UCSD-AML1 (cell line): ENCODE measurements around the gene BAG1.
A peak's percentile ranks its signal among the peaks of the same experiment; 100 is the strongest.

Experiments used
- DNase-seq: peaks from one replicate; lab custom pipeline; 2025; ENCODE audit not compliant: unreplicated experiment; lab: John Stamatoyannopoulos, UW

Gene BAG1

DNA sequence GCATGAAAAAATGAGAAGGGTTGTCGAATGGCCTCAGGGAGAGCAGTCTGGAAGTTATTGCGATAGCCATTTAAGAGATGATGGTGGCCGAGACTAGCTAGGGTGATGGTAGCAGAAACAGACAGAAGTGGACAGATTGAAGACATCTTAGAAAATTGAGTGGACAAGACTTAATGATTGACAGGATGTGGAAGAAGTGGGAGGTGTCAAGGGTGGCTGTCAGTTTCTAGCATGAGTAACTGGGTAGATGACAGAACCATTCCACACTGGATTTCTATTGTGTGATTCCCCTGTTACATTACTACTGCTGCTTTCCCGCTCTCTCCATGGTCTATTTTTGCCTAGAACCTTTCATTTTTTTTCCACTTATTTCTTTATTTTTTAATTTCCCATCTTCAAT lies 13.0 kb upstream of the BAG1 start:
- no peak for DNase-seq

- DNase-seq = no peak
Observed at GRCh38 chr9:33273972-33274328, 9.4 kb upstream of the BAG1 start.

DNA sequence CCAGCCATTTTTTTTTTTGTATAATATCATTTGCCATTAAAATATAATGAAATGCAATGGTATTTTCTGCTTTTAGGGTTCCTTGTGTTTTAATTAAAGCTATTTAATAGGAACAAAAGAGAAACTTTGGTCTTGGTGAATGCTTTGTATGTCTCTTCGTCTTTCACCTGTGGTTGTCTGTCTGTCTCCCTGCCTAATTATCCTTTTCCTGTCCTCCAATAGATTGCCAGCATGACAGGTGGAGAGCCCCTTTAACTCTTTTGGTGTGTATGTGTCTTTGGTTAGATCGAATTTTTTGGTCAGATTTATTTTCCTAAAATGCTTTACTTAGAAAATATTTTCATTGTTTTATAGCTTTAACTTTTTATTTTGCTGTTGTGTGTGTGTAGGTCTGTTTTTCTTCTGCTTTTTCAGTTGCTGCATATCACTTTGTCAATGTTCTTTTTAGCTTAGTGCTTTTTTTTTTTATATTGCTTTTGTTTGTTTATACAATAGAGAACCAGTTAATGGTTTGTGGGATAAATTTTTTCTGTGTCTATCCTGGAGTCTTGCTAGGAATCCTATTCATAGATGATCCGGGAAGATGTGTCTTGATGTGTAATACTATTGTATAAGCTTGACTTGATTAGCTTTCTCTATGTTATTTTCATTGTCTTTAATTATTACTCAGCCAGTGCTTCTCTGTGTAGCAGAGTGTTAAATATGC lies 8.9 kb upstream of the BAG1 start:
- DNase-seq = no peak

DNA sequence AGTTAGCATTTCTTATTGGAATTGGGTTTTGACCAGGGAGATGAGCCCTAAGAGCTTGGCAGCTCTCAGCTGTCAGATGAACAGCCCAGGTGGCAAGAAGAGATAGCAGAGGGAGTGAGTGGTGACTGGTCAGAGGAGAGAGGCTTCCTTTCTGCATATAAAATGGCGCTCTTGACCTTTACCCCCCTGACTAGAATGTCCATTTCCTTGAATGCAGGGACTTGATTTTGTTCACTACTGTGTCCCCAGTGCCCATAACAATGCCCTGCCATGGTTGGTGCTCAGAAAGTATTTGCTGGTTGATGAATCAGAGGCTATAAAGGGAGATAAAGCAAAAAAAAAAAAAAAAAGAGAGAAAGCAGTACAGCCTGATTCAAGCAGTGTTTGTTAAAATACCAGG lies 7.6 kb upstream of the BAG1 start:
- no peak for DNase-seq

DNA sequence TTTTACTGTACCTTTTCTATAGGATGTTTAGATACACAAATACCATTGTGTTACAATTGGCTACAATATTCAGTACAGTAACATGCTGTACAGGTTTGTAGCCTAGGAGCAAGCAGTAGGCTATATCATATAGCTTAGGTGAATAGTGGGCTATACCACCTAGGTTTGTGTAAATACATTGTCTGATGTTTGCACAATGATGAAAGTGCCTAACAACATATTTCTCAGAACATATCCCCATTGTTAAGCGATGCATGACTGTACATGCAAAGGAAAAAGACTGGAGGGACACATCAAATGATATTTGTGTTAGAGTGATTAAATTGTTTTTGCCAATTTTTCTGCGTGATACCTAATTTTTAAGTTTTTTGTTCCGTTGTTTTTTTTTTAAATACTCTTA lies 5.6 kb upstream of the BAG1 start:
- no peak for DNase-seq

- DNase-seq = no peak
Observed at GRCh38 chr9:33267151-33267767, 2.8 kb upstream of the BAG1 start.

DNA sequence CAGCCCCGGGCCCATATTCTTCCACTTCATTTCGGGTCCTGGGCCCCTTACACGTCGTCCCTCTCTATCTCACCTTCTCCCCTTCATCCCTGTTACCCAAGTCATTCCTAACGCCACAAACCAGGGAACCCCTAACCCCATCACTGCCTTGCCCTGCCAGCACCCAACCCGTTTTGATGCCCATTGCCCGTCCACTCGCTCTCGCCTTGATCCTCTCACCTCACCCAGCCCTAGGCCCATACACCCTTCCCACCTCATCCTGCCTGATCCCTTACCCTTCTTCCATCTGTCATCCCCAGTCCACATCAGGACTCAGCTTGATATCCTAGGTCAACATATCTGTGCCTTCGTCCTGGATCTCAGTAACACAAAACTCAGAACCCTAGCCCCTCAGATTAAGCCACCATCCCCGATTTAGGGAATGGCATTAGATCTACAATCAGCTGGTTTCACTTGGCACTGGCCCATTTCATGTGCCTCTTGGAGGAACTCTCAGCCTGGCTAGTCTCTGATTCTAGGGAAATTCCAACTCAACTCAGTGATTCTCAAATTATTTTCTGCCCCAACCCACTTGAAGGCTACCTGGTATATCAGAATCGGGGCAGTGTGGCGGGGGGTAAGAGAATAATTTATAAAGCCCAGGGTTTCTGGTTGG lies 830 bp upstream of the BAG1 start:
- DNase-seq = no peak

DNA sequence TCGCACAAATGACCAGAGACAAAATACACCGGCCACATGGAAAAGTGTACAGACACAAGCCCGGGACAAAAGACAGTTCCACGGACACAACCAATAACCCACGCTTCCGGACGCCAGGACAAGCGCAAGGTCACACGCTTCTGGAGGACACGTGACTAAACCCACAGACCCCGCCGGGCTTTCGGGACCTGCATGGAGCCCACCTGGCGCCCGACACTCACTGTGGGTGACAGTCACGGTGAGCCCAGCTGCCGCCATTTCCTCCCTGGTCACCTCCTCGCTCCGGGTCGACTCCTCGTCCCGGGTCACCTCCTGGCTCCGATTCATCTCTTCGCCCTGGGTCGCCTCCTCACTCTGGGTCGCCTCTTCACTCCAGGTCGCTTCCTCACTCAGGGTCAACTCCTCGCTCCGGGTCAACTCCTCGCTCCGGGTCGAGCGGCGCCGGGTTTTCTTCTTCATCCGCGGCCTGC lies 470 bp downstream of the BAG1 start:
- DNase-seq = peak; percentile 52

- DNase-seq = peak; percentile 51
Observed at GRCh38 chr9:33263131-33264002, 1.1 kb downstream of the BAG1 start.

DNA sequence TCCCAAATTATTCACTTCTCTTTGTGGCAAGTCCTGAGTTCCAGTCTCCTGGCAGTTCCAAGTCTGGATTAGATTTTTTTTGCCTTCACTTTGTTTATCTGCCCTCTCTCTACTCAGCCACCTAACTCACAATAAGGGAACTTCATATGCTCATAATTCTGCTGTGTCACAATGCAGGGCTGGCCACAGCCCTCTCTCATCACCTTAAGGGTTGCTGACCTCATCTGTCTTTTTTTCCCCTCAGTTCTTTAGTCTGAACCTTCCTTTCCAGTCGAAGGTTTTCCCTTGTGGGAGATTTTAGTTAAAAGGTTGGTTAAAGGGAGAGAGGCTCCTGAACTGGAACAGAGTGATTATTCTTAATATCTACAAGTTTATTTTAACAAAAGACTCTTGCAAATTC lies 4.1 kb downstream of the BAG1 start:
- DNase-seq = no peak

DNA sequence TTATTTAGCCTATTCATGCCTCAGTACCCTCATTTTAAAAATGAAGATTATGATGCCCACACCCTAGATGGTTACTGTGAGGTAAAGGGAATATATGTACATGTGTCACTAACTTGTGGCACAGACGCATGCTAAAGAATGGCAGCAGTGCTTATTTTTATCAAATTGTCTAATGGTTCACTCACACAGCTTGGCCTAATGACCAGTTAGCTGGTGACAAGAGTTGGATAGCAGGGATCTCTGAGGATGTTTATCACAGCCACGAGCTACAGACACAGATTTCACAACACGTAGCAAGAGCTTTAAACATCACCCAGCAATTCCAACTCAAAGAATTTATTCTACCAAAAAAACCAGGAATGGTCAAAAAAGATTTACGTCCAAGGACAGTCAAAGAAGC lies 7.2 kb downstream of the BAG1 start:
- DNase-seq = no peak

DNA sequence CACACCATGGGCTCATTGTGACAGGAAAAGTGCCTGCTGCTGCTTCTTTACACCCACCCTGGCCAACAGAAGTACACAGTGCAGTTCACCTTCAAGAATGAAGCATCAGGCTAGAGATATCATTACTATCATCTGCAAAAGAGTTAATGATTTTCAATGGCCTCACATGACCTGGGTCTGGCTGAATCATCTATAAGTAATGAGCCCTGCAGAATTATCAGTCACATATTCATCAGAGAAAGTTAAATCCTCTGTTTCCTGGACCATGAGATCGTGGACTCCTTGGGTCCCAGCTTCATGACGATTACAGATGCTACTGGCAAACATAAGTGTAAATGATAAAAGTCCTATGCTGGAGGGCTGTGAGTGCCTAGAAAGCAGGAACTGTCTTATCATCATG lies 8.3 kb downstream of the BAG1 start:
- no peak for DNase-seq

DNA sequence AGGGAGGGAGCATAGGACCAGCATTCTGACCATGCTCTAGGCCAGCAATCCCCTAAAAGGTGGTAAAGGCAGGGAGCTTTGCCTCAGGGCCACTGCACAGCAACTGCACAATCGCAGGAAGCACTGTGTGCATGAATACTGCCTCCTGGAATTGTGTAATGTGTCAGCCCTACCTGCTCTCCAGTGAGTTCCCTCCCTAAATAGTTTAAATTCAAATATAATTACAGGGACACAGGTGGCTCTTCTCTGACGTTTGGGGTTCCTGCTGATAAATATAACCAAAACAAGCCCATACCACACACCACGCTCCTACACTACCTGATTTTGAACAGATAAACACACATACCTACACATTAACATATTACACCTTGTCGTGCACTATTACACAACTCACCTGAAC lies 9.0 kb downstream of the BAG1 start:
- DNase-seq = no peak

DNA sequence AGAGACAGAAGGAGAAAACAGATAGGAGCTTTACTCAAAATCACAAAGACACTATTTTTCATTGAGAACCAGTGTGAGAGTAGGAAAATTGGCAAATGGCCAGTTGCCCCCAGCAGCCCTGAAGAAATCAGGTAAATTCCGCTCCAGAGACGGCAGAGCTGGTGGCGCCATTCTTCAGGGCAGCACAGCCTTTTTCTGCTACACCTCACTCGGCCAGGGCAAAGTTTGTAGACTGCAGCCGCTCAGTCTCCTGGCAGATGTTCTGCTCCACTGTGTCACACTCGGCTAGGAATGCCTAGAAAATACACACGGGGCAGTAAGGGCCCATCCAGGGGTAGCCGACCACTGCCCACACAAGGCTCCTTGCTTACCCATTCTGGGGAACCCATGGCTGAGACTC lies 9.5 kb downstream of the BAG1 start:
- no peak for DNase-seq

GRCh38 chr9:33254211-33254610 lies 10.3 kb downstream of the BAG1 start:
- DNase-seq = no peak

DNA sequence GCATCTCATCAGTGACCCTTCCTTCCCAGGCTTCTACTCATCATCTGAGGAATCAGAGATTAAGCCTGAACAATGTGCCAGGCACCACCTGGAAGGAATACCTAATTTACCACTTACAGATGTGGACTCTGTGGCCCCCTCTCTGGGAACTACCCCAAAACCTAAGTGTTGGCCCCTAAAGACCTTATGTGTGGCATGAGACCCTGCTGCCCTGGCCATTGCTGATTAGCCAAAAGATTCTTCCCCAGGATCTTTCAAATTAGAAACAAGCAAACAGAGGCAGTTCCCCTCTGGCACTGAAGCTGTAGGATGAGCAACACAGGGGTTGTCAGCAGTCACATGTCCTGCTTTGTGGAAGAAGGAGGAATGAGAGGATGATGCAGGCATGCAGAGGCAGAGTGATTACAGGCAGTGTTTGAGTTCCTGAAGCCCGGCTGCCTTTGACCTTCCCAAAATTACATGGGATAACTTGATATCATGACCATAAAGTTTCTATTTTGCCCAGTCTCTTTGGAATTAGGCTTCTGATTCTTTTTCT lies 14.0 kb downstream of the BAG1 start:
- no peak for DNase-seq

DNA sequence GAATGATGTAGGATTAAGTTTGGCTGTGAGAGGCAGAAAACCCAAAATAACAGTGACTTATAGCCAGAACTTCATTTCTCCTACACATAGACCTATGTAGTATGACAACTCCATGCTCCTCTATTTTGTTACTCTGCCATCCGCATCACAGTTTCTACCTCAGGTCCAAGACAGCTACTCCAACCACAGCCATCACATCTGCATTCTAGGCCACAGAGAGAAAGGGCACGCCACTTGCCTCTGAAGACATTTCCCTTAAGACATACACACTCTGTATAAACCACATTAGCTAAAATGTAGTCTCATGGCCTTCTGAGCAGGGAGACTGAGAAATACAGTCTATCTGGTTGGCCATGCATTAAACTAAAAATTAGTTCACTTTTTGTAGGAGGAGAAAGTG lies 14.5 kb downstream of the BAG1 start:
- DNase-seq = no peak

- no peak for DNase-seq
Observed at GRCh38 chr9:33249087-33249658, 15.3 kb downstream of the BAG1 start.

DNA sequence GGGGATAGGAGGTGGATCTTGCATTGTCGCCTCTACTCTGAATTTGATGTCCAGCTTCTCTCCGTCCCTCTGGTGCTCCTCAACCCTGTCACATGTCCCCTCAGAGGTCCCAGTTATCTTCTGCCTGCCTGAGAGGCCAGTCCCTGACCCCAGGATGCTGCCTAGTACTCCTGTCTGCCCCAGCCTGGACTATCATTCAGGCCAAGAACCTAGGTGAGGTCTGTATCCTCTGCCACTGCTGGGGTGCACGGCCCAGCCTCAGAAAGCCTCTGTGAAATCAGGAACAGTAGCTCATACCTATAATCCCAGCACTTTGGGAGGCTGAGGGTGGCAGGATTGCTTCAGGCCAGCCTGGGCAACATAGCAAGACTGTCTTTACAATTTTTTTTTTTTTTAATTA lies 15.9 kb downstream of the BAG1 start:
- no peak for DNase-seq

GRCh38 chr9:33246269-33246860 lies 18.1 kb downstream of the BAG1 start:
- DNase-seq = no peak

DNA sequence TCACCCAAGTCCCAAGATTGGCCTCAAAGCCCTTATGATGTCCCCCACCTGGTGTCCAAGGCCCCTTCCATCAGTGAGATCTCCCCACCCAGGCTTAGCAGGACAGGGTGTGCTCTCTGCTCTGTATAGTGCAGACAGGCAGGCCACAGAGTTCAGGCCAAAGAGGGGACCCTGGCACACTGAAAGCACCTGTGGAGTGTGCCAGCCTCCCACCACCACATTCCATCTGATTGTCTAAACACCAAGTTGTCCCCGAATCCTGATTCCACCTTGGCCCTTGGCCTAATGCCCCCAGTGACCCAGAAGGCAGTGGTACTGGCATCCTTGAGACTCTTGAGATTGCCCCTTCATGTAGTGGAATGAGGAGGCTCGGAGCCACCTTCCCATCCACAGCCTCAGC lies 19.2 kb downstream of the BAG1 start:
- no peak for DNase-seq
